NCI-H187 treated with DMSO at 0.1 percent for 48 hours (cell line): ENCODE results near the gene CCDC27.

ENCODE experiments used
- DNase-seq: peaks from one replicate; lab custom pipeline; 2025; lab: John Stamatoyannopoulos, UW

The CCDC27 gene

GRCh38 chr1:3759796-3760195 is 7.5 kb downstream of the CCDC27 start:
- DNase-seq: no peak

- no peak for DNase-seq
Measured at GRCh38 chr1:3761296-3762010, 9.2 kb downstream of the CCDC27 start.

GRCh38 chr1:3762151-3762872 is 10.1 kb downstream of the CCDC27 start:
- DNase-seq: no peak

GRCh38 chr1:3762873-3763228 is 10.6 kb downstream of the CCDC27 start:
- DNase-seq: no peak

- DNase-seq: no peak
Measured at GRCh38 chr1:3763351-3764125, 11.3 kb downstream of the CCDC27 start.

GRCh38 chr1:3767328-3767925 is 15.2 kb downstream of the CCDC27 start:
- DNase-seq: no peak

GRCh38 chr1:3768811-3769390 is 16.7 kb downstream of the CCDC27 start:
- DNase-seq: no peak

- no peak for DNase-seq
Measured at GRCh38 chr1:3770047-3770765, 18.0 kb downstream of the CCDC27 start.

GRCh38 chr1:3771108-3772026 is 19.1 kb downstream of the CCDC27 start:
- no peak for DNase-seq

- no peak for DNase-seq
Measured at GRCh38 chr1:3772027-3772714, 19.9 kb downstream of the CCDC27 start.

GRCh38 chr1:3772715-3773571 is 20.7 kb downstream of the CCDC27 start, which contains the start of gene SMIM1:
SMIM1 (plus strand) TSS chr1:3772749; CDS start chr1:3775374, 2,625 bp downstream.
- no peak for DNase-seq

- no peak for DNase-seq
Measured at GRCh38 chr1:3773572-3774275, 21.5 kb downstream of the CCDC27 start.

- DNase-seq: no peak
Measured at GRCh38 chr1:3774276-3774945, 22.2 kb downstream of the CCDC27 start.

- DNase-seq: no peak
Measured at GRCh38 chr1:3774946-3775489, 22.8 kb downstream of the CCDC27 start.

- no peak for DNase-seq
Measured at GRCh38 chr1:3775490-3776230, 23.4 kb downstream of the CCDC27 start.

GRCh38 chr1:3776231-3776961 is 24.1 kb downstream of the CCDC27 start:
- peak; percentile 24 for DNase-seq
